Measurements from ENCODE around the gene ELMOD3.
A peak's percentile ranks its signal among the peaks of the same experiment; 100 is the strongest.
"Not testable (repeated sequence)": the region's sequence is repeated elsewhere in the genome, so short reads cannot be mapped to it uniquely, and the experiment has no call there.

Gene ELMOD3

GRCh38 chr2:85354286-85355072, at the start of gene ELMOD3, which contains the start of gene RETSAT:
ELMOD3 (plus strand) TSS chr2:85354769; CDS start chr2:85357199, 2,430 bp downstream.
RETSAT (minus strand) TSS chr2:85354528; CDS start chr2:85354507, 21 bp downstream.
- peak; percentile 98 for DNase-seq

GRCh38 chr2:85307527-85307897, 47.1 kb upstream of the ELMOD3 start:
- DNase-seq, result no peak

GRCh38 chr2:85308201-85308600, 46.4 kb upstream of the ELMOD3 start:
- DNase-seq, result no peak

DNA sequence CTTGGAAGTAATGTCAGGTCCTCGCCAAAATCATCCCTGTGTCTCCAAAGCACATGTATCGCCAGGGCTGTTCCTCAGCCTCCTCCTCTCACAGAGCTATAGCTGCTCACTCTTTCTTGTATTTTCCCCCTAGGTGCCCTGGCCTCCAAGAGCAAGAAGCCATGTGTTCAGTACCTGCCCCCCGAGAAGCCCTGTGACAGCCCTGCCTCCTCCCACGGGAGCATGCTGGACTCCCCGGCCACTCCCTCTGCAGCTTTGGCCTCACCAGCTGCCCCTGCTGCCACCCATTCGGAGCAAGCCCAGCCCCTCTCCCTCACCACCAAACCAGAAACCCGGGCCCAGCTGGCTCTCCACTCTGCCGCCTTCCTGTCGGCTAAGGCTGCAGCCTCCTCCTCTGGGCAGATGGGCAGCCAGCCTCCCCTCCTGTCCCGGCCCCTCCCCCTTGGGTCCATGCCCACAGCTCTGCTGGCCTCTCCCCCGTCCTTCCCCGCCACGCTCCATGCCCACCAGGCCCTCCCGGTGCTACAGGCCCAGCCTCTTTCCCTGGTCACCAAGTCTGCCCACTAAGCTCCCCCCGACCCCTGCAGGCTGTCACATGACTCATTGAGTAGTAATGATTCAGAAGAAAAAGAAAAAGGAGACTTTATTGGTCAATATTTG, 45.5 kb upstream of the ELMOD3 start:
- DNase-seq, result no peak

GRCh38 chr2:85309699-85310321, 44.8 kb upstream of the ELMOD3 start:
- no peak for DNase-seq

DNA sequence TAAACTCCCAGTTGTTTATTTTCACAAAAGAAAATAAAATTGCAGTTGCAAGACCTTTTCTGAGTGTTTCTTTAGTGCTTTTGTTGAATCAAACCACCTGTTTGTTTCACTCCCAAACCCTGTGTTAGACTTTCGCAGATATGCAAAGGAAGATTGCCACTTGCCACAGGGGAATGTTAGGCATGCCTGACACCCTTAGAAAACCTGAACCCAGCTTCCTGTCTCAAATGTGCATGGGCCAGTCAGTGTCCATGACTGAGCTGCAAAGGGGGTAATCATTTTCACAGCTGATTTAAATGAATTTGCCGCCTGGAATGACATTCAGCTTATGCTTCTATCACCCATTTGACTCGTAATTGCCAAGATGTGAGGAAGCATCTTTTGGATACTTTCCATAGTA, 44.2 kb upstream of the ELMOD3 start:
- no peak for DNase-seq

DNA sequence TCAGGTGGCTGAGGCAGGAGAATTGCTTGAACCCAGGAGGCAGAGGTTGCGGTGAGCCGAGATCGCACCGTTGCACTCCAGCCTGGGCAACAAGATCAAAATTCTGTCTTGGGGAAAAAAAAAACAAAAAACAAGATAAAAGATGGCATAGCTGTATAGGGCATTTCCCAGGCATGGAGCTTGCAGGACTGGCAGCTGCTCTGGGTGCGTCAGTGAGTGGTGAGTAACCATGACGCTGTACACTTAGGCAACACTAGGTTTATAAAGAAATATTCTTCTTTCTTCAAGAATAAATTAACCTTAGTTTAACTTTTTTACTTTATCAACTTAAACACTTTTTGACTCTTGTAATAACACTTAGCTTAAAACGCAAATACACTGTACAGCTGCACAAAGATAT, 42.2 kb upstream of the ELMOD3 start:
- no peak for DNase-seq

- no peak for DNase-seq
Measured at GRCh38 chr2:85314884-85315242, 39.7 kb upstream of the ELMOD3 start.

DNA sequence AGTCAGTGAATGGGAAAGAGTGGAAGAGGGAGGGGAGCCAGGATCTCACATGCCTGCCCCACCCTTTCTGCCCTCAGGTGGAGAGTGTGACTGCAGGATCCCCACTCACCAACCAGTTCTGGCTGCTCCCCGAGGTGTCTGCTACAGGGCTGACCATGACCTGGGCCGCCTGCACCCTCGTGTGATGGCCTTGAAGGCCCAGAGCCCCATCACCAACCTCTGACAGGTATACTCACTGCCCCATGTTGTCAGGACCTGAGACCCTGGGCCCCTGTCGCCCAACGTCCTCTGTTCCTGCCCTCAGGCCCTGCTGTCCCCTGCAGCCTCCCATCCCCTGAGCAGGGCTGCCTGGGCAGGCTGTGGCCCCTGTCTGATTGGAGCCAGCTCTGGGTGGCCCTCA, 38.6 kb upstream of the ELMOD3 start:
- not testable (repeated sequence) for DNase-seq

GRCh38 chr2:85318222-85319074, 36.1 kb upstream of the ELMOD3 start:
- no peak for DNase-seq

- DNase-seq, result no peak
Measured at GRCh38 chr2:85319796-85320195, 34.8 kb upstream of the ELMOD3 start.

- no peak for DNase-seq
Measured at GRCh38 chr2:85323351-85323987, 31.1 kb upstream of the ELMOD3 start.

GRCh38 chr2:85323988-85324367, 30.6 kb upstream of the ELMOD3 start:
- DNase-seq, result not testable (repeated sequence)

- no peak for DNase-seq
Measured at GRCh38 chr2:85324639-85325465, 29.7 kb upstream of the ELMOD3 start.

DNA sequence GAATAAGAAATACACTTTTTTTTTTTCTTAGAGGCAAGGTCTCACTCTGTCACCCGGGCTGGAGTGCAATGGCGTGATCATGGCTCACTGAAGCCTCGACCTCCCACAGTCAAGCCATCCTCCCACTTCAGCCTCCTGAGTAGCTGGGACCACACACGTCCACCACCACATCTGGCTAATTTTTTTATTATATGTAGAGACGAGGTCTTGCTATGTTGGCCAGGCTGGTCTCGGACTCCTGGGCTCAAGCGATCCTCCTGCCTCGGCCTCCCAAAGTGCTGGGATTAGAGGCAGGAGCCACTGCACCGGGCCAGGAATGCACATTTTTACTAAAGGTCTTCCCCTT, 29.1 kb upstream of the ELMOD3 start:
- no peak for DNase-seq

DNA sequence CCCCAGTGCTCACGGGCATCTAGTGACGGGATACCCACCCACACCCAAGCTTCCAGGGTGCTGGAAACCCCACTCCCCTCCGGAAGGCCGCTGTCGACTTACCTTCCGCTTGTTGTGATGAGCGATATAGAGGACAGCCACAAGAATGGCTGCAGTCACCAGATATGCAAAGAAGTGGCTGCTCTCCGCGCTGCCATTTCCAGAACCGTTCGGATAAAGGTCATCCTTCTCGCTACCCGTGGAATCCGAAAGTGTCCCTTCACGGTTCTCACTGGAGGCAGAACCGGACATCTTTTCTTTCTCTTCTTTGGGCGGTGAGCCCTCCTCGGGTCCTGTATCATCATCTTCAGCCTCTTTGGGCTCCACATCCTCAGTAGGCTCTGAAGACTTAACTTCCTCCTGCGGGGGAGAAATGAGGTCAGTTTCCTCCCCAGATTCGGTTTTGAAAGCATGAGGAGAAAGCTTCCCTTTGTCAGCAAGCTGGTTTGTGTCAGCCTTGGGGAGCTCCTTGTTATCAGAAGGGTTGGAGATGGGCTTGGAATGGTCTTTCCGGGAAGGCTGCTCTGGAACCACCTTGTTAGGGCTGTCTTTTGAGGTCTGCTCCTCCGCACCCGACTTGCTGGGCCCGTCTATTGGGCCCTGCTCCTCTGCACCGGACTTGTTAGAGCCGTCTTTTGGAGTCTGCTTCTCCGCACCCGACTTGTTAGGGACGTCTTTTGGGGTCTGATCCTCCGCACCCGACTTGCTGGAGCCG, 28.0 kb upstream of the ELMOD3 start:
- DNase-seq, result peak; percentile 40

- peak; percentile 39 for DNase-seq
Measured at GRCh38 chr2:85327160-85327821, 27.3 kb upstream of the ELMOD3 start.

DNA sequence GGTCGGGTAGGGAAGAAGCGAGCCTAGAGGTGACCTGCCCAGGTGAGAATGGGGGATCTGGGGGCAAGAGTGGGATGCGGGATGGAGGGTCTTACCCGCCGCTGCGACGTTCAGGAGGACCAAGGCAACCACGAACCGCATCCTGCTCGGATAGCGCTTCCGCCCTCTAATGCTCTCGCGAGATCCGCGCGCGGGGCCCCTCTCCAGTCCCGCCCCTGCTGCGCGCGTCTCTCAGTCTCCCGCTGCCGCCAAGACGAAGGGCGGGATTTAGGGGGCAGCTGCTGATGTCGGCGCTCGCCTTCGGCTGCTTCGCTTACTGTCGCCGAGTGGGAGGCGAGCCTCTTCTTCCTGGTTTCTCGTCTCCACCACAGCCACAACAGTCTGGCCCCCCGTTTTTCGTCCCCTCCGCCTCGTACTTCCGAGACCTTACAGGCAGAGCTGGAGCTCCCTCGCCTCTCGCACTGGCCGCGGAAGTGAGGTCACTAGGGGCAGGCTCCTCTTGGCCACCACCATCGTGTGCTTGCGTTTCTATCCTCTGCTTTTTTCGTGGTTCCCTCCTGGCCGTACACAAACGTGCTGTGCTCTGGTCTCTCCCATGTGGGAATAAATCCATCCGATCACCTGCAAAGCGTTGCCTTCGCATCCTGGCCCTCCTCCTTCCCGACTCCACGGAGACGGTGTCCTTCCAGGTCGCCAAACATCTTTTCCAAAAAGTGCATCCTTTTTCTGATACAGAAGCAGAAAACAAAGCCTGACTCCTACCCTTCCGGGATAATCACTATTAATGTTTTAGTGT, 26.5 kb upstream of the ELMOD3 start, which contains the start of gene TGOLN2:
Gene TGOLN2 (minus strand): TSS at position 168 of the 796 bp plus-strand sequence. CDS start 27 bp downstream, at position 141.
- peak; percentile 86 for DNase-seq

DNA sequence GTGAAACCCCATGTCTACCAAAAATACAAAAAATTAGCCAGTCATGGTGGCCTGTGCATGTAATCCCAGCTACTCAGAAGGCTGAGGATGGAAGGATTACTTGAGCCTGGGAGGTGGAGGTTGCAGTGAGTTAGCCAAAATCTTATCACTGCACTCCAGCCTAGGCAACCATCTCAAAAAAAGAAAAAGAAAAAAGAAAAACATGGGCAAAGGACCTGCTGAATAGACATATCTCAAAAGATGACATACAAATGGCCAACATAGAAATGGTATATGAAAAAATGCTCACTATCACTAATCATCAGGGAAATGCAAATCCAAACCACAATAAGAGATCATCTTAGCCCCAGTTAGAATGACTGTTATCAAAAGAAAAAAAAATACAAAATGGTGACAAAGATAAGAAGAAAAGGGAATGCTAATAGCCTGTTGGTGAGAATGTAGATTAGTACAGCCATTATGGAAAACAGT, 25.4 kb upstream of the ELMOD3 start:
- DNase-seq, result no peak
